T-helper 9 cell (primary cell): ENCODE data around the gene C19orf73.
"Not testable (repeated sequence)": the region's sequence is repeated elsewhere in the genome, so short reads cannot be mapped to it uniquely, and the experiment has no call there.

Source experiments
- DNase-seq: peaks from one replicate; pipeline ENCODE4 v3.0.0-alpha.2; 2020

Gene C19orf73

GRCh38 chr19:49097453-49098288 lies 21.3 kb downstream of the C19orf73 start:
- peak; percentile 57 for DNase-seq

DNA sequence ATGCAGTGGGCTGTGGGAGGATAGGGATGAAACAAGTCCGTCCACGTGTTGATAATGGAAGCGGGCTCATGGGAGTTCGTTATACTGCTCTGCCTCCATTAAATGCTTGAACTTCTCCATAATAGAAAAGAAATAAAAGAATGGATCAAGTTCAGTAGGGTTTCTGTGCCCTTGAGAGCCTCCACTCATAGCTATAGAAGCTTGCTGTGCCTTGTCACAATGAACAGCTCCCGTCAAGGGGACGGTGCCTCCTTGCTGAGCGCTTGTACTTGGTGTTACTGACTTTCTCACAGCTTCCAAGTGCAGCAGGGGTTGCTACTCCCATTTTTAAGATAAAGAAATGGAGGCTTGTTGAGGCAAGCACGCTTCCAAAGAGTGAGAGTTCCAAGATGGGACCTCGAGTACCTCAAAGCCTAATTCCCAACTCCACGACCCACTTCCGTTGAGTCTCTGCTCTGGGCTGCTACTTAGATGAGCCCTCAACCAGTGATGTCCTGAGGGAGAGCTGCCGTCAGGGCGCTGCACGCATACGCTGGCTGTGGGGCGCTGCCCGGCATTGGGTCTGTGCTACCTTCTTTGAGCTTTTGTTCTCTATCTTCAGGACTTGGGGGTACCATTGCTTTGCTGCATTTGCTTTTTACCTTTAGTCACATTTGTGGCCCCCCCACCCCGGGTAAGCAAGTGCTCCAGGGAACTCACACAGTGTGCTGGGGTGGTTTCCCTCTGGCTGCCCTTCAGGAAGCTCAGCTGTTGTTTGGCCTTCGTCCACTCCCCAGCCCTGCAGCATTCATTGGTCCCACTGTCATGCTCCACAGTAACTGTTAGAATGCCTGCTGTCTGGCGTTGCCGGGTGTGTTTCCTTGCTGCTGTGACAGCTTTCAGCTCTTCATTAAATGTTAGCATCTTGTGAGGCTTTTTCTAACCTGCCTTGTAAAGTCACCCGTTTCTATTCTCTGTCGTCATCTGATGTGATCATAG lies 24.1 kb downstream of the C19orf73 start:
- no peak for DNase-seq

- DNase-seq, result no peak
Measured at GRCh38 chr19:49092686-49093085, 26.3 kb downstream of the C19orf73 start.

DNA sequence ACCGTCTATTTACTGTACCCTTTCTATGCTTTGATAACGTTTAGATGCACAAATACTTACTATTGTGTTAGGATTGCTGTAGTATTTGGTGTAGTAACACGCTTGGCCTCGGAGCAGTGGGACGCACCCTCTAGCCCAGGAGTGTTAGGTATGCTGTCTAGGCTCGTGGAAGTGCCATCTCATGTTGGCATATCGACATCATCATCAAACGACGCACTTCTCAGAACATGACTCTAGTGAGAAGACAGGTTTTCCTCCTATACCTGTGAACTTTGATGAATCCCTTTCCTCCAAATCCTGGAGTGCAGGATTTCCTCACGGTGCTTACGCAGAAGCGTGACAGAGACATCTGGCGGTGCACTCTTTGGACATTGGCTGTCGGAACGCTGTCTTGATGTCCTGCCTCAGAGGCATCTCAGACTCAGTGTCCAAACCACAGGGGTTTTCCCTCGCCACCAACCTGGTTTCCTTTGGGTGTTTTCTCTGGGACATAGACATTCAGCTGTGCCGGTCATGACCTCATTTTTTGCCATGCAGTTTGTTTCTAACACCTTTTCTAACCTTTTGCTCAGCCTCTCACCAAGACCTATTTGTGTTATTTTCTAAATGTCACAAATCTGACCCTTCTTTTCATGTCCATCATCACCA lies 27.4 kb downstream of the C19orf73 start:
- no peak for DNase-seq

- DNase-seq, result no peak
Measured at GRCh38 chr19:49086296-49086695, 32.6 kb downstream of the C19orf73 start.

- no peak for DNase-seq
Measured at GRCh38 chr19:49085868-49086232, 33.1 kb downstream of the C19orf73 start.

GRCh38 chr19:49085020-49085867 lies 33.7 kb downstream of the C19orf73 start, which contains the start of gene SNRNP70:
TSS of gene SNRNP70 (plus strand) at chr19:49085451. CDS start at chr19:49086415, 964 bp downstream.
- DNase-seq, result peak; percentile 96

DNA sequence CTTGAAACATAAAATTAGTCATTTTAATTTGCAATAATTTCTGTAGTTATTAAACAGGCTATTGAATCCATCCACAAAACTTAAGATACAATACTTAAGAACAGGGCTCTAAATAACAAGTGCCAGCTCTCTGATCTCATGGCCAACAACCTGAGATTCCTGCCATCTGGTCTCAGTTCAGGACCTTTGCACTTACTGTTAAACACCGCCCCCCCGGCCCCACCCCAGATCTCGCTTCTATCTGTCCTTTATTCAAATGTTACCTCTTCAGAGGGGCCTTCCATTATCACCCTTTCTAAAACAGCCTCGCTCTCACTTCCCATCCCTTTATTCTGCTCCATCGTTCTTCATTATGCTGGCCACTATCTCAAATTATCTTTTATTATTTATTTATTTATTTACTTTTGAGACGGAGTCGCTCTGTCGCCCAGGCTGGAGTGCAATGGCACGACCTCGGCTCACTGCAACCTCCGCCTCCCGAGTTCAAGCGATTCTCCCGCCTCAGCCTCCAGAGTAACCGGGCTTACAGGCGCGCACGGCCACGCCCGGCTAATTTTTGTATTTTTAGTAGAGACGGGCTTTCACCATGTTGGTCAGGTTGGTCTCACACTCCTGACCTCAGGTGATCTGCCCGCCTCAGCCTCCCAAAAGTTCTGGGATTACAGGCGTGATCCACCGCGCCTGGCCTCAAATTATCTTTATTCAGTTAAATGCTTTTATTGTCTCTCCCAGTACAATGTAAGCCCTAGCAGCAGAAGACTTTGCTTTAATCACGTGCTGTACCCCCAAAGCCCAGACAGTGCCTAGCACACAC lies 34.5 kb downstream of the C19orf73 start:
- no peak for DNase-seq

DNA sequence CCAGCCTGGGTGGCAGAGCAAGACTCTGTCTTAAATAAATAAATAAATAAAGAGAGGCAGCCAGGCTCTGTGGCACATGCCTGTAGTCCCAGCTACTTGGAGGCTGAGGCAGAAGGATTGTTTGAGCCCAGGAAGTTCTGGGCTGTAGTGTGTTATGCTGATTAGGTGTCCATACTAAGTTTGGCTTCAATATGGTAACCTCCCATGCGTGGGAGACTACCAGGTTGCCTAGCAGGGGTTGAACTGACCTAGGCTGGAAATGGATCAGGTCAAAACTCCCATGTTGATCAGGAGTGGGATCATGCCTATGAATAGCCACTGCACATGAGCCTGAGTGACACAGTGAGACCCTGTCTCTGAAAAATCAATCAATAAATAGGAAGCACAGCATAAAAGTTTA lies 37.7 kb downstream of the C19orf73 start:
- DNase-seq, result no peak

DNA sequence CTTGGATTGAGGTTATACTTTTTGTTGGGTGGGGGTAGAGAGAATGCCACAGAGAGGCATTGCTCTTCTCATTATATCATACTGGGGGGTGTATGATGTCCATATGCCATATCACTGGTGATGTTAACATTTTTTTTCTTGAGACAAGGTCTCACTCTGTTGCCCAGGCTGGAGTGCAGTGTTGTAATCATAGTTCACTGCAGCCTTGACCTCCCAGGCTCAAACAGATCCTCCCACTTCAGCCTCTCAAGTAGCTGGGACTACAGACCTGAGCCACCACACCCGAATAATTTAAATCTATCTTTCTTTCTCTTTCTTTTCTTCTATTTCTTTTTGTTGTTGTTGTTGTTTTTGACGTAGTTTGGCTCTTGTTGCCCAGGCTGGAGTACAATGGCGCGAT lies 38.6 kb downstream of the C19orf73 start:
- DNase-seq, result no peak

- DNase-seq, result not testable (repeated sequence)
Measured at GRCh38 chr19:49074869-49075268, 44.1 kb downstream of the C19orf73 start.

DNA sequence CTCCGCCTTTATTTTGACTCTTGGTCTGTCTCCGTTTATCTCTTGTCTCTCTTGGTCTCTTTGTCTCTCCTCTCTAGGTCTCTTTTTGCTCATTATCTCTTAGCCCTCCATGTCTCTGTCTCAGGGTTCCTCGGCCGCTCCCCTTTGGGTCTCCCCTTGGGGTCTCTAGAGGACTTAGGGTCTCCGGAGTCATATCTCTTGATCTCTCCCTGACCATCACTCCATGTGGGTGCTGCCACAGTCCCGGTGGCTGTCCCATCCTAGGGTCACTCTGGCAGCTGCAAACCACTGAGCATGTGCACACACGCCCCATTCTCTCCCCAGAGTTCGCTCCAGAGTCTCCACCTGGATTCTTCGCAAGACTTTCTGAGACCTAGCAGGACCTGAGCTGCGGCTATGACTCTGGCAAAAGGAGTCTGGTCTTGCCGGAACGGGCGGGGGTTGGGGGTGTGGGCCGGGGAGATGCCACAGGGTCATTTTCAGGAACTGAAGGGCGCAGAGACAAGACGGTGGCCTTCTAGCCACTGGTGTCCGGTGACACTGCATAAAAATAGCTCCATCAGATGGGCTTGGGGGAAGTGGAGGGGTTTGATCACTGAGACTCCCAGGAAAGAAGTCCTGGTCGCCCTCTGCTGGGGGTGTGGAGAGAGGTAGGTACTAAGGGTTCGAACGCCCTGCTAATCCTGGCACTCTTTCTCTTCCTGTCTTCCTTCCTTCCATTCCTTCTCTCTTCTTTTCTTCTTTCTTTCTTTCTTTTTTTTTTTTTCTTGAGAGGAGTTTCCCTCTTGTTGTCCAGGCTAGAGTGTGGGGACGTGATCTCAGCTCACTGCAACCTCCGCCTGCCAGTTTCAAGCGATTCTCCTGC lies 45.2 kb downstream of the C19orf73 start:
- no peak for DNase-seq

GRCh38 chr19:49071860-49072547 lies 46.9 kb downstream of the C19orf73 start:
- DNase-seq, result no peak

DNA sequence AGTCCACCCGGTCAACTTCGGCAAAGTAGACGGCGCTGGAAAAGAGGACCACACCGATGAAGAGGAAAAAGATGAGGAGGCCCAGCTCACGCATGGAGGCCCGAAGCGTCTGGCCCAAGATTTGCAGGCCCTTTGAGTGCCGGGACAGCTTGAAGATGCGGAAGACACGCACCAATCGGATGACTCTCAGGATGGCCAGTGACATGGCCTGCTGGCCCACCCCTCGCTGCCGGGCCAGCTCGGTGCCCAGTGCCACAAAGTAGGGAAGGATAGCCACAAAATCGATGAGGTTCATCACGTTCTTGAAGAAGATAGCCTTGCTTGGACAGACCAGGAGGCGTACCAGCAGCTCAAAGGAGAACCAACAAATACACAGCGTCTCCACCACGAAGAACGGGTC lies 48.5 kb downstream of the C19orf73 start:
- DNase-seq, result no peak

DNA sequence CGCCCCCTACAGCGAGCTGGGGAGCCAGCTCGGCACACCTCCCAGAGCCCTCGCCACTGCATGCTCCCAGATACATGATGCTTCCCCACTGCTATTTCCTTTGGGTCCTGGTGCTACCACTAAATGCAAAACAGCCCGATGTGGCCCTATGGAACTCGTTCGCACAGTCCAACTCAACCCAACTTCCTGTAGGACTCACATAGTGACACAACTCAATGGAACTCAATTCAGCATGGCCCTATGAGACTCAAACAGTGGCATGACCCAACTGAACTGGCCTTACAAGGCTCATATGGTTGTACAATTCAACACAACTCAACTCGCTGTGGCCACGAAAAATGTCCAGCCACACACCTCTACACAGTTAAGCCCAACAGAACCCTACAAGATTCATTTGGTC lies 49.9 kb downstream of the C19orf73 start:
- DNase-seq, result no peak
